ENCODE results near the gene CCDC88B.

Gene CCDC88B

DNA sequence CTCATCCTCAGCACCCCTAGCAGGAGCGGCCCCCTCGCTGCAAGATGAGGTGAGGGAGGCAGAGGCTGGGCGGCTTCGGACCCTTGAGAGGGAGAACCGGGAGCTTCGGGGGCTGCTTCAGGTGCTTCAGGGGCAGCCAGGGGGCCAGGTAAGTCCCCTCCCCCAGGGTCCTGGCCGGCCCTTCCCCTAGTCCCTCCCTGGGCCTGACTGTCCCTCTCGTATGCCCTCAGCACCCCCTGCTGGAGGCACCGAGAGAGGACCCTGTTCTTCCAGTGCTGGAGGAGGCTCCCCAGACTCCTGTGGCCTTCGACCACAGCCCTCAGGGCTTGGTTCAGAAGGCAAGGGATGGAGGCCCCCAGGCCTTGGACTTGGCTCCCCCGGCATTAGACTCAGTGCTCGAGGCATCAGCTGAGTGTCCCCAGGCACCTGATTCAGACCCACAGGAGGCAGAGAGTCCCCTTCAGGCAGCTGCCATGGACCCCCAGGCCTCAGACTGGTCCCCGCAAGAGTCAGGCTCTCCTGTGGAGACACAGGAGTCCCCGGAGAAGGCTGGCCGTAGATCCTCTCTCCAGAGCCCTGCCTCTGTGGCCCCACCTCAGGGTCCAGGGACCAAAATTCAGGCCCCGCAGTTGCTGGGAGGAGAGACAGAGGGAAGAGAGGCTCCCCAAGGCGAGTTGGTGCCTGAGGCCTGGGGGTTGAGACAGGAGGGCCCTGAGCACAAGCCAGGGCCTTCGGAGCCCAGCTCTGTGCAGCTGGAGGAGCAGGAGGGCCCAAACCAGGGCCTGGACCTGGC is 4.0 kb downstream of the CCDC88B start:
- TF ChIP-seq, protein P1, sequence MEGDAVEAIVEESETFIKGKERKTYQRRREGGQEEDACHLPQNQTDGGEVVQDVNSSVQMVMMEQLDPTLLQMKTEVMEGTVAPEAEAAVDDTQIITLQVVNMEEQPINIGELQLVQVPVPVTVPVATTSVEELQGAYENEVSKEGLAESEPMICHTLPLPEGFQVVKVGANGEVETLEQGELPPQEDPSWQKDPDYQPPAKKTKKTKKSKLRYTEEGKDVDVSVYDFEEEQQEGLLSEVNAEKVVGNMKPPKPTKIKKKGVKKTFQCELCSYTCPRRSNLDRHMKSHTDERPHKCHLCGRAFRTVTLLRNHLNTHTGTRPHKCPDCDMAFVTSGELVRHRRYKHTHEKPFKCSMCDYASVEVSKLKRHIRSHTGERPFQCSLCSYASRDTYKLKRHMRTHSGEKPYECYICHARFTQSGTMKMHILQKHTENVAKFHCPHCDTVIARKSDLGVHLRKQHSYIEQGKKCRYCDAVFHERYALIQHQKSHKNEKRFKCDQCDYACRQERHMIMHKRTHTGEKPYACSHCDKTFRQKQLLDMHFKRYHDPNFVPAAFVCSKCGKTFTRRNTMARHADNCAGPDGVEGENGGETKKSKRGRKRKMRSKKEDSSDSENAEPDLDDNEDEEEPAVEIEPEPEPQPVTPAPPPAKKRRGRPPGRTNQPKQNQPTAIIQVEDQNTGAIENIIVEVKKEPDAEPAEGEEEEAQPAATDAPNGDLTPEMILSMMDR (IDR thresholded peaks at IDR 0.05) = peak; percentile 10
- H3K4me1 ChIP-seq (ENCODE audit: control insufficient read depth in 1 of 2, insufficient read depth in 1 of 2, low read depth in 1 of 2, low read length in 1 of 2) = peaks cover 70 to 72% of the 10 kb centered on the region in 2 experiments
- H3K27ac ChIP-seq = peak overlapping the region; percentile 99
- H3K4me3 ChIP-seq (ENCODE audit: low read depth in 1 of 2, low read length in 1 of 2) = no peak overlapping the region
- H3K36me3 ChIP-seq = peaks cover 65% of the 10 kb centered on the region
- no peaks in the 10 kb centered on the region for H3K27me3 ChIP-seq
- H3K9me3 ChIP-seq = no peaks in the 10 kb centered on the region

DNA sequence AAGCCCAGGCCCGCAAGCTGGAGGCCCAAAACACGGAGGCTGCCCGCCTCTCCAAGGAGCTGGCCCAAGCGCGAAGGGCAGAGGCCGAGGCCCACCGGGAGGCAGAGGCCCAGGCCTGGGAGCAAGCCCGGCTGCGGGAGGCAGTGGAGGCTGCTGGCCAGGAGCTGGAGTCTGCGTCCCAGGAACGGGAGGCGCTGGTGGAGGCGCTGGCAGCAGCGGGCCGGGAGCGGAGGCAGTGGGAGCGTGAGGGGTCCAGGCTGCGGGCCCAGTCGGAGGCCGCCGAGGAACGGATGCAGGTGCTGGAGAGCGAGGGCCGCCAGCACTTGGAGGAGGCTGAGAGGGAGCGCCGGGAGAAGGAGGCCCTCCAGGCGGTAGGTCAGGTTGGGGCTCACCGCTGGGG is 4.8 kb downstream of the CCDC88B start:
- Histone ChIP-seq H3K36me3 (peaks cover 73% of the 10 kb centered on the region), H3K4me1 (ENCODE audit: control insufficient read depth in 1 of 2, insufficient read depth in 1 of 2, low read depth in 1 of 2, low read length in 1 of 2) (peaks cover 62 to 64% of the 10 kb centered on the region in 2 experiments), H3K27me3 (no peaks in the 10 kb centered on the region), H3K9me3 (no peaks in the 10 kb centered on the region), H3K4me3 (ENCODE audit: low read depth in 1 of 2, low read length in 1 of 2) (no peak overlapping the region), H3K27ac (peak overlapping the region; percentile 99)
- TF ChIP-seq, protein P1 (IDR thresholded peaks at IDR 0.05) = no peak

DNA sequence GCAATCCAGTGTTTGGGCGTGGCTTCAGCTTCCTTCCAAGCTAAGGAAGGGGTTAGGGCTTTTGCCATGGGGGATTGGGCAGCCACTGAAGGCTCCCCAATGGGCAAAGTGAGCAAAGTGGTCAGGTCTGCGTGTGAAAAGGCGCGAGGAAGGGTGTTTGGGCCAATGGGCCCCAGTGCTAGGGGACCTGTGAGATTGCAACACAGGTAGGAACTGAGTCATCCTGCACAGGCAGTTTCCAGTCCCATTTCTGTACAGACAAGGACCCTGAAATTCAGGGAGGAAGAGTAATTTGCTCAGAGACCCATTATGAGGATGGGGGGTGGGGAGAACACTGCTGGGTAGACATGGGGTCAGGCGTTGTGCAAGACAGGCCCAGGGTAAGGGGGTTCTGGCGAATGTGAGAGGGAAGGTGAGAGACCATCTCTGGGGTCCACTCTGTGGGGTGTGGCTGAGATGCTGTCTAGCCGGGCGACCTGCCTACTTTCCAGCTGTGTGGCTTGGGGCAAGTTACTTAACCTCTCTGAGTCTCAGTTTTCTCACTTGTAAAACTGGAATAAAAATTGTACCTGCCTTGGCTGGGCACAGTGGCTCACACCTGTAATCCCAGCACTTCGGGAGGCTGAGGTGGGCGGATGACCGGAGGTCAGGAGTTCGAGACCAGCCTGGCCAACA is 7.3 kb downstream of the CCDC88B start:
- peaks cover 40 to 43% of the 10 kb centered on the region in 2 experiments for H3K4me1 ChIP-seq (ENCODE audit: control insufficient read depth in 1 of 2, insufficient read depth in 1 of 2, low read depth in 1 of 2, low read length in 1 of 2)
- H3K36me3 ChIP-seq = peaks cover 94% of the 10 kb centered on the region

DNA sequence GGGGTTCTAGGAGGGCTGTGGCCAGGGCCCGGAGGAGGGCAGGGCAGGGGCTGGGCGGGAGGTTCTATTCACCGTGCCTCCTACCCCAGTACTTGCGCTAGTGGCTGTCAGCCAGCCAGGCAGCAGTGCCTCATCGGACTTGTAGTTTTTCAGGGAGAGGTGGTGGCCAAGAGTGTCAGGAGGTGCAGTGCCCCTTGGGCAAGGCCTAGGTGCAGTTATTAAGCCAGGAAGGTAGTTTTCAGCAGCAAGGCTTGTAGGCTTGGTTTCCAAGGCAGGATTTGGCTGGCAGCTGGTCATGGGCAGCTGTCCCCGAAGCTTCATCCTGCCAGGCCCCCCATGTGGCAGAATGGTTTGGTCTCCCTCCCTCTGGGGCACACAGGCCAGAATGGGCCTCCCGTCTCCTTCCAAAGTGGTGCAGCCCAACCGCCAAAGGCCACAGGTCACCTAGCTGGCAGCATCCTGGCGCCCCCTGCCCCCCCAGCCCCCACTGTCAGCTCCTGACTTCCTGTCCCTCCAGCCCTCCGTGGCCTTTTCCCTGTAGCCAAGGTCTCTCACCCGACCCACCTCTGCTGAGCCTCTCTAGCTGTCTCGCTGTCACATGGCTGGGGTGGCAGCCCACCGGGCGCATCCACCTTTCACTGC is 8.5 kb downstream of the CCDC88B start:
- TF ChIP-seq, protein P1 (IDR thresholded peaks at IDR 0.05) = no peak

More for the DNA sequence above, 7.3 kb downstream of the CCDC88B start:
- peak overlapping the region; percentile 72 for H3K27ac ChIP-seq
- TF ChIP-seq, protein P1 (IDR thresholded peaks at IDR 0.05) = no peak
- no peak overlapping the region for H3K4me3 ChIP-seq (ENCODE audit: low read depth in 1 of 2, low read length in 1 of 2)
- no peaks in the 10 kb centered on the region for H3K27me3 ChIP-seq
- H3K9me3 ChIP-seq = no peaks in the 10 kb centered on the region

DNA sequence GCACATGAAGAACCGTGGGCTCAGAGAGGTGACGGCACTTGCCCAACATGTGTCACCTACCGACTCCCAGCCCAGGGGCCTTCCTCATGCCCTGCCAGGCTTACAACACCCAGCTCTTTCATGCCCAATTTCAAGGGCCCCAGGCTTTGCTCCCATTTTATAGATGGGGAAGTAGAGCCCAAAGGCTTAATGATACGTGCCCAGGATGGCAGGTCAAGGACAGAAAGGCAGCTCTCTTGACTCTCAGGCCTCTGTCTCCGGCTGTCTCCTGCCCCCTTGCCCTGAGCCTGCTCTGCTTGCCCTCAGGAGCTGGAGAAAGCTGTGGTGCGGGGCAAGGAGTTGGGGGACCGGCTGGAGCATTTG is 9.0 kb downstream of the CCDC88B start:
- Histone ChIP-seq H3K27me3 (no peaks in the 10 kb centered on the region), H3K36me3 (peaks cover 95% of the 10 kb centered on the region)

More for the DNA sequence above, 8.5 kb downstream of the CCDC88B start:
- Histone ChIP-seq H3K27ac (peak overlapping the region; percentile 27), H3K9me3 (no peaks in the 10 kb centered on the region), H3K36me3 (peaks cover 95% of the 10 kb centered on the region), H3K4me1 (ENCODE audit: control insufficient read depth in 1 of 2, insufficient read depth in 1 of 2, low read depth in 1 of 2, low read length in 1 of 2) (peaks cover 28 to 35% of the 10 kb centered on the region in 2 experiments), H3K27me3 (no peaks in the 10 kb centered on the region), H3K4me3 (ENCODE audit: low read depth in 1 of 2, low read length in 1 of 2) (no peak overlapping the region)

More for the DNA sequence above, 9.0 kb downstream of the CCDC88B start:
- H3K27ac ChIP-seq = no peak overlapping the region
- H3K4me3 ChIP-seq (ENCODE audit: low read depth in 1 of 2, low read length in 1 of 2) = no peak overlapping the region
- TF ChIP-seq, protein P1 (IDR thresholded peaks at IDR 0.05) = no peak
- peaks cover 23 to 30% of the 10 kb centered on the region in 2 experiments for H3K4me1 ChIP-seq (ENCODE audit: control insufficient read depth in 1 of 2, insufficient read depth in 1 of 2, low read depth in 1 of 2, low read length in 1 of 2)
- H3K9me3 ChIP-seq = no peaks in the 10 kb centered on the region
